GM18951 (cell line): ENCODE results near the gene TM2D1.

Experiments
- POLR2A ChIP-seq: IDR thresholded peaks from 4 replicates; pipeline ENCODE4 v1.6.1; 2011; ENCODE audit warnings: mild to moderate bottlenecking; ENCODE audit not compliant: insufficient read length, insufficient read depth; ENCODE audit errors: extremely low read depth
- in situ Hi-C: fragments of 300-500 bp; cut with MboI; formaldehyde crosslinking; loops from one replicate; pipeline ENCODE4 v1.12.0; 2022; ENCODE audit warnings: low sequenced_read_pairs, mixed read lengths, inconsistent platforms; ENCODE audit not compliant: unreplicated experiment

Gene TM2D1

GRCh38 chr1:61636814-61637213 is 88.1 kb downstream of the TM2D1 start:
- in situ Hi-C loops, result no loop called here
- TF ChIP-seq POLR2A, result no peak

GRCh38 chr1:61636376-61636775 is 88.6 kb downstream of the TM2D1 start:
- no peak for TF ChIP-seq POLR2A
- in situ Hi-C loops, result no loop called here

- in situ Hi-C loops, result no loop called here
- TF ChIP-seq POLR2A, result no peak
Observed at GRCh38 chr1:61635557-61635956, 89.4 kb downstream of the TM2D1 start.

GRCh38 chr1:61631436-61631835 is 93.5 kb downstream of the TM2D1 start:
- in situ Hi-C loops, result no loop called here
- no peak for TF ChIP-seq POLR2A
